Measurements from ENCODE around the gene FNDC3B.

Gene FNDC3B

DNA sequence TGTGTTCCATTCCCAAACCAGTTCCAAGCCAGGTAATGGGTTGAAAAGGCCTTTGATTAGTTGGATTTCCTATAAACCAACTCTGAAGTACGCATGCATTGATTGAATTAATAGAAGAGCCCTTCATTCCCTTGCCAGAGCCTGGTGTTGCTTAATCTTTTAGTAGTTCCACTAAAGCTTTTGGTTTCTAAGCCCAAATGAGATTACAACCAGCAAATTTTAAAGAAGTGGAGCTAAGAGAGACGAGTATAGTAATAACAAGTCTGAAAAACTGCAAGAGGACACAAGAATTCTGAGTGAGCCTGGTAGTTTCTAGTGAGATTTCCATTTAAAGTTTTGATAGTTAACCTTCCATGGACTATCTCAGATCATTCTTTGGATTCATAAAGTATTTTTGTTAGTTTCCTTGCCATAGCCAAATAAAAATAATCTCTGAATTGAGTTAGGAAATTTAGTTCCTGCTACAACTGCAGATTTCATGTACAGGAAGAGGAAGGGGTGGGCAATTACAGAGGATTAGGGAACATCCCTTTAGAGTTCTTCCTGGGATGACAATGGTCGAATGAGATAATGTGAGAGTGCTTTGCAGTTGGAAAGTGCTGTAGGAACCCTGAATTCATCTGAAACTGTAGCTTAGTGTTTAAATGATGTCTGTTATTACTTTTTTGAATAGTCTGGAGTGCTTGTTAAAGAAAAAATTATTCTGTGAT lies 136.8 kb downstream of the FNDC3B start:
- DNase-seq, result no peak

- no peak for DNase-seq
Observed at GRCh38 chr3:172177046-172177445, 137.7 kb downstream of the FNDC3B start.

DNA sequence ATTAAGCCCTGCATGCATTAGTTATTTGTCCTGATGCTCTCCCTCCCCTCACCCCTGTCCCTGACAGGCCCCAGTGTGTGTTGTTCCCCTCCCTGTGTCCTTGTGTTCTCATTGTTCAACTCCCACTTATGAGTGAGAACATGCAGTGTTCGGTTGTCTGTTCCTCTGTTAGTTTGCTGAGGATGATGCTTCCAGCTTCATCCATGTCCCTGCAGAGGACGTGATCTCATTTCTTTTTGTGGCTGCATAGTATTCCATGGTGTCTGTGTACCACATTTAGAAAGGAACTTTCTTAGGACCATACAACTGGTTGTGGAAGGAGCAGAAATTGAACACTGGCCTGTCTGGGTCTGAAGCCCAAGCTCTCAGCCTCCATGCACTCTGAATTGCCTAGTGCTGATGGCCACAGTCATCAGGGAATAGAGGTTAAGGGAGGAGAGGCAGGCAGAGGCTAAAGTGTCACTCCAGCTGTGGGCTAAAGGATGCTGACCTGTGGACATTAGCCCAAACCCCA lies 138.5 kb downstream of the FNDC3B start:
- no peak for DNase-seq

DNA sequence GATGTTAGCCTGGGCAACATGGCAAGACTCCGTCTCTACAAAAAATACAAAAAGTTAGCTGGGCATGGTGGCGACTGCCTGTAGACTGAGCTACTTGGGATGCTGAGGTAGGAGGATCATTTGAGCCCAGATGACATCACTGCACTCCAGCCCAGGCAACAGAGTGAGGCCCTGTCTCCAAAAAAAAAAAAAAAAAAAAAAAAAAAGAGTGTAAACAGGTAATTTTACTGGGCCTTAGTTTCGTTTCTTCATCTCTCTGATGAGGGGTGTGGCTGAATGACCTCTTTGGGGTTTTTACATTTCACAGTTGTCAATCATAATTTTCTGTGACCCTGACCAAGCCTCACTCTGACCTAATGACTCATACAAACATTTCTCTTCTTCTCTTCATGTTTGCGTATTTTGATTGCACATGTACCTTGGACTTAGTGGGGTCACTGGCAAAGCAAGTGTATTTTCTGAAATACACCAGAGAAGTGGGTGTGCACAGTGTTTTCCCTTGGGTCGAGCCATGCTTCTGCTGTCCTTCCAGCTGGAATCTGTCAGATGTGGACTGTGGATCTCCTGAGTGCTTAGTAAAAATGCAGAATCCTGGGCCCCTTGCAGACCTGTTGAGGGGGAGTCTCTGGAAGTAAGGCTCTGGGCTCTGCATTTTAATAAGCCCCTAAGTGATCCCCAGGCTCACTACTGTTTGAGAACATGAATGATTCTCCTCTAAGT lies 140.5 kb downstream of the FNDC3B start:
- no peak for DNase-seq

DNA sequence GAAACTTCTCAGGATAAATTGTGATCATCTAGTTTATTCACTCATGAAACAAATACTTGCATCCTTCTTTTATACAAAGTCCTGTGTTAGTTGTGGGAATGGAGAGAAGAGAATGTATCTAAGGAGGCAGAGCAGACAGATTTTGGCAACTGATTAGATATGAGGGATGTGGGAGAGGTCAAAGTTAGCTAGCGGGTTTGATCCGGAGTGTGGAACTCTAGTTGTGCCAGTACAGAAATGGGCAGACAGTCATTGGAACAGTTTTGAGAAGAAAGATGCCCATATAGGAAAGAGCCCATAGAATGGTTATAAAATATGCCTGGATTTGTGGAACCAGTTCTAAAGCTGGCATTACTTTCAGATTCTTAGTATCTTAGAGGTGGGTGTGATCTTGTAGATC lies 141.1 kb downstream of the FNDC3B start:
- no peak for DNase-seq

GRCh38 chr3:172181932-172182586 lies 142.7 kb downstream of the FNDC3B start:
- no peak for DNase-seq

GRCh38 chr3:172182797-172183196 lies 143.4 kb downstream of the FNDC3B start:
- DNase-seq, result no peak

DNA sequence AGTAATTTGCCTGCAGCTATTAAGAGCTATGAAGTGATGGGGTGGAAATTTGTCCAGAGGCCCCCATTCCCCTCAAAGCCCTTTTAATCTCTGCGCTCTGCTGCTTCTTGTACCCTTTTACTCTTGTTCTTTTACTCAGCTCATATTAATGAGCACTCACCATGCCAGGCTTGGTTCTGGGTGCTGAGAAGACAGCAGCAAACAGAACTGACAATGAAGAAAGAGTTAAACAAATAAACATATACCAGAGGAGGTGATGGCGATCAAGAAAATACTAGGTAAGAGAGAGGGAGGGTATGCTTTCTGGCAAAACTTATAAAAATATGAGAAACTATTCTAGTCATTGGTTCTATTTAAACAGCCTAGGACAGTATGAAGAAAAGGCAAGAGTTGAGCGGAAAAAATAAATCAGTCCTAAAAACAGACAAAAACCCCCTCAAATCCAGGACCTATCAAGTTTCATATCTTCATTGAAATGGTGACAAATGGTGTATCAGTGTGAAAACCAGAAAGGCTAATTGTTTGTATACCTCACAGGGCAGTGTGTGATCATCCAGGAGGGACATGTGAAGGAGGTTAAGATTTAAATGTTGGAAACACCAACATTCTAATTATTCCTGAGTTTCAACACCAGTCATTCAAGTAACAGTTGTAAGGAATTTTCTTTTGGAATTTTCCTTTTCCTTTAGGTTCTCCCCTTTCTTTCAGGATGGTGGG lies 144.9 kb downstream of the FNDC3B start:
- DNase-seq, result no peak

- DNase-seq, result no peak
Observed at GRCh38 chr3:172185907-172186306, 146.5 kb downstream of the FNDC3B start.

GRCh38 chr3:172186607-172187006 lies 147.2 kb downstream of the FNDC3B start:
- DNase-seq, result no peak

- DNase-seq, result no peak
Observed at GRCh38 chr3:172187511-172187910, 148.1 kb downstream of the FNDC3B start.

DNA sequence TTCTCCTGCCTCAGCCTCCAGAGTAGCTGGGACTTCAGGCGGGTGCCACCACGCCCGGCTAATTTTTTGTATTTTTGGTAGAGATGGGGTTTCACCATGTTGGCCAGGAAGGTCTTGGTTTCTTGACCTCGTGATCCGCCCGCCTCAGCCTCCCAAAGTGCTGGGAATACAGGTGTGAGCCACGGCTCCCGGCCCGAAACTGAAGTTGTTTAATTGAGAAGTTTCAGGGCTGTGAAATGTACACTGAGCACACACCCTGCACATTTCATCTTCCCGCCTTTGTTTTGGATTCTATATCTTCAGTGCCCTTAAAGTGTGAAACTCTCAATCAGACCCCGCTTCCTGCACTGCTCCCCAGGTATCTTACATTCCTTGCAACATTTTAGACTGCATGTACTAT lies 149.1 kb downstream of the FNDC3B start:
- DNase-seq, result no peak

- no peak for DNase-seq
Observed at GRCh38 chr3:172189213-172189612, 149.8 kb downstream of the FNDC3B start.

GRCh38 chr3:172189987-172190603 lies 150.7 kb downstream of the FNDC3B start:
- no peak for DNase-seq

DNA sequence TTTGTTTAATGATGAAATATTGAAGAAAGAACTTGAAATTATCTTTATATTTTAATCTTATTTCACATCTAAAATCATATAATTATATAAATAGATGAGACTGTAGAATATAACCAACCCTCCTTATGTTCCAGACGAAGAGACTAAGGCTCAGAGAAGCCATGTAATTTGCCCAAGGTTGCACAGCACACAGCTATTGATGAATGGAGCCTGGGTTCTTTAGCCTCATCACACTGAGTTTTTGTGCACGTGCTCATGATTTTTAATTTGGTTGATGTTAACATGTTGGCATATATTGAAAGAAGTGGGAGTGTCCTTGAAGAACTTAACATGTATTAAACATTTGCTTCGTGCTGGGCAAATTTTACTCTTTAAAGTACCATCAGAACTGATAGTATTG lies 151.6 kb downstream of the FNDC3B start:
- no peak for DNase-seq

GRCh38 chr3:172191629-172192028 lies 152.3 kb downstream of the FNDC3B start:
- no peak for DNase-seq

- DNase-seq, result no peak
Observed at GRCh38 chr3:172192830-172193415, 153.5 kb downstream of the FNDC3B start.

- no peak for DNase-seq
Observed at GRCh38 chr3:172193436-172193835, 154.1 kb downstream of the FNDC3B start.

DNA sequence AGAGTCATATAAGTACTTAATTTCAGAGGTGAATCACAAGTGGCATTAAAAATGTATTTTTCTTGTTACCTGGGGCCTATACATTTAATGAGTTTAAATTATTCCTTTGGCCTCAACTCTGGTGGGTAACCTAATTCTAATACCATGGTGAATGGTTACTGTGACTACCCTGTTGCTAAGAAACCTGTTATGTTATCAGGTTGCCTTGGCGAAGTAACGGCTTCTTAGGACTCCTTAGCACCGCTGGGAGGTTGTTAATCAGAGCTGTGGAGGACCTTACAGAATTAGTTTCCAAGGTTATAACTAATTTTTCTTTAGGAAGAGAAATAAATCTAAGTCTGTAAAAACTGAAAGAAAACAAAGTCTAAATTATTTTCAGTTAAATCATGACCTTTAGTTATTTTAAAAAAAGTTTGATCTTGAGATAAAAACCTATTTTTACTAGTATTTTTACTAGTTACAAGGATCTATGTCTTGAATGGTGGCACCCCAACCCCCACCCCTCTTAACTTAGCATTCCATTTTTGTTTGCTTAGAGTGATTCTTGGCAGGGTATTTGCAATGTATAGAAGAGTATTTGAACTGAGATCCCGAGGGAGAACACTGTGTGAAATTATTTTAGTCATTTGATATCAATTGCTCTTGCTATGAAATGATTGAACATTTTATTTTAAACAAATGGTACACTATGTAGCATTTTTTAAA lies 155.5 kb downstream of the FNDC3B start:
- no peak for DNase-seq

DNA sequence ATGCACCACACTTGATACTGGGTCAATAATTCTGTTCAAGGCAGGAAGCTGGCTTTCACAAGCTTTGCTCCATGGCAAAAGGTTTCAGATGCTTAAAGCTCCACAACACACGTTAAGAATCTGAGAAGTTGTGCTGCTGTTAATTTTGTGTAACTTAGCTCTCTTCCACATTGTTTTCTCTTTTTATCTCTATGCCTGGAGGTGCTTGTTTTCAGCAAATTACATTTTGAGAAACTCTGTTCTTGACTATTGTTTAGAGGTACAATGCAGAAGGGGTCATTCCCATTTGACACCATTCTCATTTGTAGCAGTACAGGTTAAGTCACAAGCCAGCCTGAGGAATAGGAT lies 156.0 kb downstream of the FNDC3B start:
- DNase-seq, result no peak

DNA sequence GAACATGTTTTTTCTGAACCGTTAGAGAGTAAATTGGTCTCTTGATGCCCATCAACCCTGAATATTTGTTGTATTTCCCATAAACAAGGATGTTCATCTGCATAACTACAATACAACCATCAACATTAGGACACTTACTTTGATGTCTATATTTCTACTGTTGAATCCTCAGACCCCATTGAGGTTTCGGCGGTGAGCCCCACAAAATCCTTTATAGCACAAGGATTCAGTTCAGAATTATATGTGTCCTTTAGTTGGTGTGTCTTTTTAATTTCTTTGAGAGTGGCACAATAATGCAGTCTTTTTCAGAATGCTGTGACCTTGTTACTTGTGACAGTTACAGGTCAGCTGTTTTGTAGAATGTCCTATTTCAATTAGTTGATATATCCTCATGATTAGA lies 158.0 kb downstream of the FNDC3B start:
- no peak for DNase-seq

- DNase-seq, result no peak
Observed at GRCh38 chr3:172198428-172198827, 159.1 kb downstream of the FNDC3B start.

Data from activated CD8-positive, alpha-beta memory T cell treated with anti-CD3 and anti-CD28 coated beads for 24 hours (primary cell).